IPS-NIHi11 (cell line): ENCODE results near the gene HERPUD1.
"Not testable (repeated sequence)": the region's sequence is repeated elsewhere in the genome, so short reads cannot be mapped to it uniquely, and the experiment has no call there.

ENCODE experiments used
- DNase-seq: peaks from one replicate; pipeline ENCODE4 v3.0.0; 2012; ENCODE audit warnings: mixed read lengths, low spot score

The HERPUD1 gene

GRCh38 chr16:56911771-56912571, 20.0 kb upstream of the HERPUD1 start:
- DNase-seq, result peak; percentile 46

DNA sequence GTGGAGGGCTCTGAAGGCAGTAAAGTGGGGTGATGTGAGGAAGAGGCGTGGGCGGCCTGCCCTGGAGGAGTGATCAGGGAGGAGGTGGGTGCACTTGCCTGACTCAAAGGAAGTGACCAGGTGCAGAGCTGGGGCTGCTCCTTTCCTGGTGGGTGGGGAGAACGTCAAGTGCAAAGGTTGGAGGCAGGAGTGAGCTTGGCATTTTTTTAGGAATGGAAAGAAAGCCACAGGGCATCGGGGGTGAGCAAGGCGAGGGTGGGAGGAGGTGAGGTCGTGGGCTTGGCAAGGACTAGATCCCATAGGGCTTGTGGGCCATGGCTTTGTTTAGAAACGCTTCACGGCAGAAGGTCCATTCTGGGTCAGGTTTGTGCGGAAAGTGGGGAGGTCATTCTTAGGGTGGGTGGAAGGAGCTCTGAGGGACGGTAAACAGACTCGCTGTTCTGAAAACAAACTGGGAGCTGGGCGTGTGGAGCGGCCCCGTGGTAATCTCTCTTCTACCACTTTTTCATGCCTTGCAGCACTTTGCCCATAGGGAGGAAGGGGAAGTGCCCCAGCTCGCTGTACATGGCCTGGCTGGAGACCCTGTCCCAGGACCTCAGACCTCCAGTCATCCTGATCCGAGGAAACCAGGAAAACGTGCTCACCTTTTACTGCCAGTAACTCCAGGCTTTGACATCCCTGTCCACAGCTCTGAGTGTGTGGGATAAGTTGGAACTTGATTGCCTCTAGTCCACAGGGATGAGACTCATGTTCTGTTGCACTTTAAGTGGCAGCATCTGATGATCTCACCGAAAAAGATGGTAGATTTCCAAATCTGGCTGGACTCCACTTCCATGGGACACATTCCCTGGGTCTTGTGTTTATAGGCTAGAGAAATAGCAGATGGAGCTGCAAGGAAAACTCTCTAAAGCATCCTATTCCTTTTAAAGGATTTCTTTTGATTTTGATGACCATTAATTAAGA, 18.9 kb upstream of the HERPUD1 start:
- DNase-seq, result no peak

GRCh38 chr16:56914896-56915295, 17.0 kb upstream of the HERPUD1 start:
- no peak for DNase-seq

DNA sequence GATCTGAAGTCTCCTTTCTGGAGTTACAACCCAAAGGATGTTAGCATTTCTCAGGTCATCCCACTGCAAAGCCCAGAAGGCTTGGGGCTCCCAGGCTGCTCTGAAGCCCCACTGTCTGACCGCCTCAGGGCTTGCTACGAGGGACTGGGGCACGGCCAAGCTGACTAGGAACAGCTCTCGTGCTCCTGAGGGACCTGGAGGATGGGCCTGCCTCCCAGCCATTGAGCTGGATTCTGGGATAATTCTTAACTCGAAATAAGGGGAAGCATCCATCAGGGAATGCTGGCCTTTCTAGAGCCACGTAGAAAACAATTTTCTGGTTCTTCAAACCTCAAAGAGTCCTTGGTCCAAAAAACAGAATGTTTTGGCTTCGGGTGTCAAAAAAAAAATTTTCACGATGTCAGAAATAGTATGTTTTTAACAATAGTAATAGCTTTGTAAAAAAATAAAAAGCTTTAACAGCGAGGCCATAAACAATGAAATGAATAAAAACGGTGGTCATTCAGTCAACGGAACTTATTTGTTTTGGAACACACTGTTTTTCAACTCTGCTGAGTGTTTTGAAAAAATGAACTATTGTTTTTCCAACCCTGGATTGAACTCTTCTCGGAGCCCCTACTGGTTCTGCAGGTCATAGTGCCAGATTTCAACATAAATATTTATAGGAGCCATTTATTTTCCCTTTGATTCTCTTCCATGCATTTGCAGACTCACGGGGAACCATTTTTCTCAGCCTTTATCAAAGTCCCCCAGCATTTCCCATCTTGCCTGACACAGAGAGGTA, 16.4 kb upstream of the HERPUD1 start:
- DNase-seq, result no peak

- DNase-seq, result no peak
Observed at GRCh38 chr16:56916571-56917403, 15.2 kb upstream of the HERPUD1 start.

DNA sequence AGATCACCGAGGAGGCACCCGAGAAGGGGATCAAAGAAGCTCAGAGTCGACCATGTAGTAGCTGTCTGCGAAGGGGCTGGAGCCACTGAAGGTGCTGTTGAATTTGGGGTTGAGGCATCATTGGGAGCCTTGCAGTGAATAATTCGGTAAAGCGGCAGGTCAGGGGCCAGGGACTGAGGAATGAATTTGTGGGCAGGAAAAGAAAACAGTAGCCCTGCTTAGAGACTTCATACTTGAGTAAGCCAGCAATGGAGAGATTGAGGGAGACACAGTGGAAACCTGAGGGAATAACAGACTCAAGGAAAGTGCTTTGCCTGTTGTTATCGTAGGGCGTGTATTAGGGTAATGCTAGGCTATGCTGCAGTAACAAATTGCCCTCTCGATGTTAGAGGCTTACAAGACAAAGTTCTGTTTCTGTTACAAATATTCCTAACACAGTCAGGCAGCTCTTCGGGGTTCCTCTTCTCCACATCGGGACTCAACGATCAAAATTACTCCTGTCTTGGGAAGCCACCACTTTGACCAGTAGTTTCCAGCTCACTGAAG, 13.4 kb upstream of the HERPUD1 start:
- DNase-seq, result no peak

GRCh38 chr16:56919099-56919800, 12.7 kb upstream of the HERPUD1 start:
- no peak for DNase-seq

GRCh38 chr16:56921571-56921970, 10.4 kb upstream of the HERPUD1 start:
- no peak for DNase-seq

- no peak for DNase-seq
Observed at GRCh38 chr16:56923481-56924091, 8.4 kb upstream of the HERPUD1 start.

DNA sequence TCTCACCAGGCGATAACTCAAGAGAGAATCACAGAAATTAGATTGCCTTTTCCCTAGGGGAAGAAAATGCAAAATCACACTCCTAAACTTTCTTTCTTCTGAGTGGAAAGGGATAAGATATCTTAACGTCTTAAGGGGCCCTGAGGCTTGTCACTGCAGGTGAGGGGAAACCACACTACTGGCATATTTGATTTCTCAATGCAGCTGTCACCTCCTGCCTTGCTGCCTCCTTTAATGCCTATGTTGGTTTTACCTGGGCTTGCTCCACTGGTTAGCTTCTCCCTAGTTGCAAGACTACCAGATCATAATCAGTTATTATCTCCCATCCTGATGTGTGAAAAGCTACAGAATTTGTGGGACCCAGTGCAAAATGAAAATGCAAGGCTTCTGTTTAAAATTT, 4.5 kb upstream of the HERPUD1 start:
- DNase-seq, result no peak

DNA sequence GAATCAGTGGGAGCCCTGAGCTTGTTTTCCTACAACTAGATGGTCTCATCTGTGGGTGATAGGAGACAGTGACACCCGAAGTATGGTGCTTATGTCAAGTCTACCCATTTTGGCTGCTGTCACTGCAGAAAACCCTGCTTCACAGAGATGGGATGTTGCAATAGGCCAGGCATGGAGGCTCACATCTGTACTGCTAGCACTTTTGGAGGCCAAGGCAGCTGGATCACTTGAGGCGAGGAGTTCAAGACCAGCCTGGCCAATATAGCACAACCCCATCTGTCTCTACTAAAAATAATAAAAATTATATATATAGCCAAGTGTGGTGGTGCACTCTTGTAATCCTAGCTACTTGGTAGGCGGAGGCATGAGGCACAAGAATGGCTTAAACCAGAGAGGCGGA, 2.3 kb upstream of the HERPUD1 start:
- DNase-seq, result no peak

GRCh38 chr16:56930486-56931270, 1.3 kb upstream of the HERPUD1 start:
- no peak for DNase-seq

- no peak for DNase-seq
Observed at GRCh38 chr16:56931271-56931891, 561 bp upstream of the HERPUD1 start.

GRCh38 chr16:56932721-56933619, 1.0 kb downstream of the HERPUD1 start:
- peak; percentile 61 for DNase-seq

GRCh38 chr16:56933828-56934598, 2.1 kb downstream of the HERPUD1 start:
- DNase-seq, result no peak

DNA sequence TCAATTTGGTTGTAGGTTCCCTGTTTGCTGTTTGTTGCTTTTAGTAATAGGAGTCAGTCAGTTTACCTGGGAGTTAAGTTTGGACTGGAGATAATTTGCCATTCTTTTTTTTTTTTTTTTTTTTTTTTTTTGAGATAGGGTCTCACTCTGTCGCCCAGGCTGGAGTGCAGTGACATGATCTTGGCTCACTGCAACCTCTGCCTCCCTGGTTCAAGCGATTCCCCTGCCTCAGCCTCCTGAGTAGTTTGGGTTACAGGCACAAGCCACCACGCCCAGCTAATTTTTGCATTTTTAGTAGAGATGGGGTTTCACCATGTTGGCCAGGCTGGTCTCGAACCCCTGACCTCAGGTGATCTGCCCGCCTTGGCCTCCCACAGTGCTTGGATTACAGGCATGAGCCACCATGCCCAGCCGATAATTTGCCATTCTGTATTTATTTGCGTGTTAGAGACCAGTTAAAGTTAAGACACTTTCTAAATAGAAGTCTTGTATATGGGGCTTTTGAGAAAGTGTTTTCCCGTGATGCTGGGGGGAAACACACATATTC, 2.7 kb downstream of the HERPUD1 start:
- not testable (repeated sequence) for DNase-seq
